SK-N-SH treated with all-trans-retinoic acid at 6 μM for 48 hours (cell line): ENCODE results near the gene SLC25A10.

Experiments
- ATAC-seq: fragments of 200-7000 bp; cut with Tn5 transposase; 3 replicates; pipeline ENCODE4 v1.9.1; 2020; ENCODE audit warnings: mild to moderate bottlenecking, moderate library complexity
- ARNTL ChIP-seq: fragments of 450-650 bp; formaldehyde crosslinking; IDR thresholded peaks from 2 replicates; pipeline ENCODE4 v1.5.0; 2020; ENCODE audit warnings: low read depth, mild to moderate bottlenecking, moderate library complexity, borderline replicate concordance
- BACH2 ChIP-seq: fragments of 250-450 bp; sonication (Bioruptor Pico); IDR thresholded peaks from 2 replicates; pipeline ENCODE4 v1.9.0; 2021; ENCODE audit warnings: mild to moderate bottlenecking, borderline replicate concordance
- CREB5 ChIP-seq: fragments of 250-450 bp; sonication (Bioruptor Pico); IDR thresholded peaks from 2 replicates; pipeline ENCODE4 v1.5.1; 2020; ENCODE audit warnings: low read depth, mild to moderate bottlenecking, moderate library complexity
- CSDC2 ChIP-seq: fragments of 250-450 bp; sonication (Bioruptor Pico); IDR thresholded peaks from 2 replicates; pipeline ENCODE4 v1.5.0; 2020; ENCODE audit warnings: mild to moderate bottlenecking, moderate library complexity
- CSRNP3 ChIP-seq: fragments of 250-450 bp; sonication (Bioruptor Pico); IDR thresholded peaks from 2 replicates; pipeline ENCODE4 v1.5.1; 2021; ENCODE audit warnings: mild to moderate bottlenecking, moderate library complexity
- ESRRG ChIP-seq: fragments of 250-450 bp; sonication (Bioruptor Pico); IDR thresholded peaks from 2 replicates; pipeline ENCODE4 v1.6.1; 2021; ENCODE audit warnings: mild to moderate bottlenecking
- GLIS3 ChIP-seq: fragments of 250-450 bp; sonication (Bioruptor Pico); IDR thresholded peaks from 2 replicates; pipeline ENCODE4 v1.5.0; 2020; ENCODE audit warnings: mild to moderate bottlenecking, moderate library complexity
- ISL1 ChIP-seq: fragments of 250-450 bp; sonication (Bioruptor Pico); IDR thresholded peaks from 2 replicates; pipeline ENCODE4 v2.1.2; 2022; ENCODE audit warnings: mild to moderate bottlenecking, moderate library complexity
- OSR1 ChIP-seq: fragments of 250-450 bp; sonication (Bioruptor Pico); IDR thresholded peaks from 2 replicates; pipeline ENCODE4 v1.8.0; 2022; ENCODE audit warnings: moderate library complexity, mild to moderate bottlenecking, inconsistent platforms
- PATZ1 ChIP-seq: fragments of 250-450 bp; sonication (Bioruptor Pico); IDR thresholded peaks from 2 replicates; pipeline ENCODE4 v1.8.0; 2020; ENCODE audit warnings: mild to moderate bottlenecking, moderate library complexity, borderline replicate concordance
- POU6F1 ChIP-seq: fragments of 250-450 bp; sonication (Bioruptor Pico); IDR thresholded peaks from 2 replicates; pipeline ENCODE4 v1.8.0; 2021; ENCODE audit warnings: low read depth, mild to moderate bottlenecking, moderate library complexity, borderline replicate concordance
- PPARA ChIP-seq: fragments of 250-450 bp; sonication (Bioruptor Pico); IDR thresholded peaks from 2 replicates; pipeline ENCODE4 v1.5.0; 2020; ENCODE audit warnings: mild to moderate bottlenecking, borderline replicate concordance
- RARB ChIP-seq: fragments of 250-450 bp; sonication (Bioruptor Pico); IDR thresholded peaks from 2 replicates; pipeline ENCODE4 v1.8.0; 2021; ENCODE audit warnings: mild to moderate bottlenecking, moderate library complexity
- SNAI2 ChIP-seq: fragments of 250-450 bp; sonication (Bioruptor Pico); IDR thresholded peaks from 2 replicates; pipeline ENCODE4 v1.5.0; 2020; ENCODE audit warnings: mild to moderate bottlenecking, moderate library complexity
- TCF4 ChIP-seq: fragments of 250-450 bp; sonication (Bioruptor Pico); IDR thresholded peaks from 2 replicates; pipeline ENCODE4 v1.8.0; 2021; ENCODE audit warnings: mild to moderate bottlenecking, moderate library complexity, borderline replicate concordance
- TOX ChIP-seq: fragments of 250-450 bp; sonication (Bioruptor Pico); IDR thresholded peaks from 2 replicates; pipeline ENCODE4 v1.8.0; 2021; ENCODE audit warnings: mild to moderate bottlenecking, moderate library complexity, borderline replicate concordance
- TSHZ2 ChIP-seq: fragments of 250-450 bp; sonication (Bioruptor Pico); IDR thresholded peaks from 2 replicates; pipeline ENCODE4 v1.5.0; 2020; ENCODE audit warnings: mild to moderate bottlenecking, moderate library complexity
- ZFP3 ChIP-seq: fragments of 250-450 bp; sonication (Bioruptor Pico); IDR thresholded peaks from 2 replicates; pipeline ENCODE4 v1.5.0; 2020; ENCODE audit warnings: mild to moderate bottlenecking, moderate library complexity
- ZNF565 ChIP-seq: fragments of 450-650 bp; formaldehyde crosslinking; conservative IDR thresholded peaks from 2 replicates; pipeline ENCODE4 v1.5.0; 2020; ENCODE audit warnings: low read depth, mild to moderate bottlenecking, moderate library complexity
- ZNF70 ChIP-seq: fragments of 450-650 bp; formaldehyde crosslinking; IDR thresholded peaks from 2 replicates; pipeline ENCODE4 v1.5.0; 2020; ENCODE audit warnings: mild to moderate bottlenecking, moderate library complexity

SLC25A10 gene

GRCh38 chr17:81705518-81706231 lies 6.4 kb upstream of the SLC25A10 start (continued):
- no peak for TF ChIP-seq TSHZ2 (CRISPR knock-in tag)
- no peak for TF ChIP-seq RARB (CRISPR knock-in tag)

- TF ChIP-seq ZFP3 (no peak), PPARA (CRISPR knock-in tag) (no peak), ISL1 (no peak), OSR1 (CRISPR knock-in tag) (no peak), CSDC2 (no peak), PATZ1 (CRISPR knock-in tag) (no peak), ZNF565 (CRISPR knock-in tag) (no peak)
- ATAC-seq: no peak
Observed at GRCh38 chr17:81706232-81706611, 5.9 kb upstream of the SLC25A10 start.

DNA sequence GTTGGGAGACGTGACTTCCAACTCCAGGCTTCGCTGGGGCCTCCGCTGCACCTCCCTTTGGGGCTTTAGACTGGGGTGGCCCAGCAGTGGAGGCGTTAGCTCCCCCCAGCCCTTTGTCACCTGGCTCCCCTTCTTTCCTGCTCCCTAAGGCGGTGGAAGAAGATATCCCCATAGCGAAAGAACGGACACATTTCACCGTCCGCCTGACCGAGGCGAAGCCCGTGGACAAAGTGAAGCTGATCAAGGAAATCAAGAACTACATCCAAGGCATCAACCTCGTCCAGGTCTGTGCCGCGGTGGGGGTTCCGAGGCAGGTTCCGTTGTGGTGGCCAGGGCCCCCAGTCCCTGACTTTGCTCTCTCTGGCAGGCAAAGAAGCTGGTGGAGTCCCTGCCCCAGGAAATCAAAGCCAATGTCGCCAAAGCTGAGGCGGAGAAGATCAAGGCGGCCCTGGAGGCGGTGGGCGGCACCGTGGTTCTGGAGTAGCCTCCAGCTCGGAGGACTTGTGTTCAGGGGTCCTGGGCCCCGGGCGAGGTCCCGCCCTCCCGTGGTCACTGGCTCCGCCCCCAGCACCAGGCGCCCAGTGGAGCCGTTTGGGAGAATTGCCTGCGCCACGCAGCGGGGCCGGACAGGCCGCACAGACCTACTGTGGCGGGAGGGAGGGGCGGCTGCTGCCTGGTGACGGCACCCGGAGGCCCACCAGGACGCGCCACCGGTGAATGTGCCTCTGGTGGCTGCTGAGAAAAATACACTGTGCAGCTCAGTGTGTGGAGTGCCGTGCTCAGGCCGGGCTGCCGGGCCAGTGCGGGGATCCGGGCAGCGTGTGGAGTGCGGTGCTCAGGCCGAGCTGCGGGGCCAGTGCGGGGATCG lies 5.1 kb upstream of the SLC25A10 start:
- TF ChIP-seq TCF4 (CRISPR knock-in tag): no peak
- TF ChIP-seq GLIS3 (CRISPR knock-in tag): no peak
- TF ChIP-seq BACH2 (CRISPR knock-in tag): no peak
- TF ChIP-seq CSDC2: no peak
- no peak for TF ChIP-seq ESRRG (CRISPR knock-in tag)
- TF ChIP-seq ARNTL: no peak
- no peak for TF ChIP-seq RARB (CRISPR knock-in tag)
- TF ChIP-seq TSHZ2 (CRISPR knock-in tag): no peak
- no peak for TF ChIP-seq TOX (CRISPR knock-in tag)
- TF ChIP-seq PATZ1 (CRISPR knock-in tag): no peak
- TF ChIP-seq ZNF70: no peak
- TF ChIP-seq CSRNP3 (CRISPR knock-in tag): no peak
- no peak for TF ChIP-seq CREB5
- no peak for TF ChIP-seq OSR1 (CRISPR knock-in tag)
- no peak for TF ChIP-seq SNAI2 (CRISPR knock-in tag)
- no peak for TF ChIP-seq POU6F1 (CRISPR knock-in tag)
- TF ChIP-seq, all 23 proteins: peak for 0
- no peak for ATAC-seq
